Epidermal melanocyte (primary cell): ENCODE results near the gene CALML4.
"Not testable (repeated sequence)": the region's sequence is repeated elsewhere in the genome, so short reads cannot be mapped to it uniquely, and the experiment has no call there.

ENCODE experiments used
- DNase-seq: peaks from one replicate; pipeline ENCODE4 v3.0.0; 2011; ENCODE audit warnings: low spot score; ENCODE audit not compliant: insufficient read length

CALML4 gene

DNA sequence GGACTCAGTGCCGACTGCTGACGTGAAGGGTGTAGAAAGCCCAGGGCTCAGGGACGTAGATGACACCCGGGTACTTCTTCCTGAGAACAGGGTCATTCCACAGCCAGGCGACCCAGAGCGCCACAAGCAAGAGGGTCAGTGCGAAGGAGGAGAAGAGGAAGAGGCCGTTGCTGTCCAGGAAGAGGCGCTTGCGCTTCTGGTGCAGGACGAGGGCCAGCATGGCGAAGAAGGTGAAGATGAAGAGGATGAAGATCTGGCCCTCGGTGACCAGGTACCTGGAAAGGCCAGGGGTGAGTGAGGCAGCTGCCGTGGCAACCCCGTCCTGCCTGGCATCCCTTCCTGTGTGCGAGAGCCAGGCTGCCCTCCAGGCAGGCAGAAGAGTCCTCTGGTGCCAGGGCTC is 3.0 kb upstream of the CALML4 start:
- no peak for DNase-seq

DNA sequence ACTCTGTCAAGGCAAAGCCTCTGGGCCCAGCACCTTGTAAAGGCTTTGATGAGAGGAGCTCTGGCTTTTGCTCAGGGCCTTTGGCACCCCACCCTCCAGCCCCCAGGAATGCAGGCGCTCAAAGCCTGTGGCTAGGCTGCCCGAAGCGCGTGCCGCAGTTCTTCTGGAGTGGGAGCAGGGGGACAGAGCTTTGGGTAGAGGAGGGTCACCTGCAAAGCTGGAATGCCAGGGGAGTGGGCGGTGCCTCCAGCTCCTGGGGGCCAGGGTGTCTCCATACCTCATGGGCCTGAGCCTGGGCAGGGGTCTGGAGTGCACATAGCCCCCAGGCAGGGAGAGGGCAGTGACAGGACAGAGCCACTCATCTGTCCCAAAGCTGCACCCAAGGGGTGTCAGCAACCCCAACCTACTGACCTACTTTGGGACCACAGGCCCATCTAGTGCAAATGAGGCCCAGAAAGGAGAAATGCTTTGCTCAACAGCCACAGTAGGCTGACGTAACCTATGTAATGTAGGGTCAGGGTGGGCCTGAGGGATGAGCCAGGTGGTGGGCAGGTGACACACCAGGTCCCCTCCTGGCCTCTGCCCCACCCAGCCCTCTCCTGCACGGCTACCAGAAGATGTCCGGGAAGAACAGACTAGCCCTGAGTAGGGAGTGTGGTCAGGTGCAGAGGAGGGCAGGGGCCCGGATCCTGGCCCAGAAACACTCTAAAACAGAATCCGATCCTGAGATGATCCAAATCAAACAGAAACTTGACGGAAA is 2.2 kb upstream of the CALML4 start:
- no peak for DNase-seq

DNA sequence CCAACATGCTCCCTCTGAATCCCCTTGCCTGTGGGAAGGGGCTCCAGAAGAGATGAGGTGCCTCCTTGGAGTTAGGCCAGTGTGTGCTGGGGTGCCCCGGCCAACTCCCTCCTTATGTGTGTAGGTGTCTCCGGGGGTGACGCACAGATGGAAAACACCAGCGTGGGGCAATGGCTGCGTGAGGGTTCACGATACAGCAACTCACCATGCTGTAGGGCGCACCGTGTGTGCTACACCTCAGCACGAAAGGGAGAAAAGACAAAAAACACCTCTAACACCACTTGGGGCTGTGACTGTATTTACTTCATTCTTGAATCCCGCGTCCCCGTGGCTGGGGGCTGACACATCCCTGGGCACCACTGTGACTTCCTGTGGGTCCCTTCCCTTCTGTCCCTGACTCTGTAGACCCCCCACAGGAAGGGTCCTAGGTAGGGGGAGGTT is 1.6 kb upstream of the CALML4 start:
- no peak for DNase-seq

DNA sequence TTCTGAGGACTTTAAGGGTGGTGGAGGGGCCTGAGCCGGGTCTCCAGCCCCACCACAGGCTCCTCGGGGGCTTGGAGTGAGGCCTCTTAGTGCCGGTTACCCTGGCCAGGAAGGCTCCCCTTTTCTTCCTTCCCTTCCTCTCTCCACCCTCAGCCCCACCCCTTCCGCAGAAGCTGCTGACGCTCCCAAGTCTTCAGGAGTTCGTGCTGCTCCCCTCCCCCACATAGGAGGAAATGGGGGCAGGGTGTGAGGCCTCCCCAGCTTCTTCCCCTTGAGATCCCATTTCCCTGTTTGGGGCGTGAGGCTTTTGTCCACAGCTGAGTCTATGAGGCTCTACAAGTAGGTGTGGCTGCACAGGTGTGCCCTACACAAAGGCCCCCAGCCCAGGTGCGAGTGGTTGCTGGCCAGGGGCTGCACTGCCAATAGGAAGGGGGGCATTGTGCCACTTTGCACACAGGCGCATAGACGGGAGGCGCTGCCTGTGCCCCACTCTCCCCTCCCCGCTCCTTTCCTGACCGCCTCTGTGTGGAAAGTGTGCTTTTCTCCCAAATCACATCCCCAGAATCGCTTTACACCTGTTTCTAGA is 915 bp upstream of the CALML4 start:
- no peak for DNase-seq

GRCh38 chr15:68205558-68205944 is 419 bp upstream of the CALML4 start:
- no peak for DNase-seq

DNA sequence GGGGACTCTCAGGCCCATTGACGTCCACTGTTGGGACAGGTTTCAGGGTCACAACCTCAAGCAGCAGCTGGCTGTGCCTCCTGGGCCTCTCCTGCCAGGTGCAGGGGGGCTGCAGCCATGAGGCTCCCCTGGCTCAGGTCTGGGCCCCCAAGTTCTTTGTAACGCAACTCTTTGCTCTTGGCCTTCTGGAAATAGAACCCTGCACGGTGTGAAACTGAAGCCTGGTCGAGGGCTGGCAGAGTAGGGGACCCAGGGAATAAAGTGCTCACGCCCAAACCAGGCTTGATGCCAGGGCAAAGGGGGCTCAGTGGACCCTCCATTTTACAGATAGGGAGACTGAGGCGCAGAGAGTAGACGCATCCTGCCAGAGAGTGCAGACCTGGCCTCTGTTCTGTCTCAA is 771 bp downstream of the CALML4 start:
- no peak for DNase-seq

DNA sequence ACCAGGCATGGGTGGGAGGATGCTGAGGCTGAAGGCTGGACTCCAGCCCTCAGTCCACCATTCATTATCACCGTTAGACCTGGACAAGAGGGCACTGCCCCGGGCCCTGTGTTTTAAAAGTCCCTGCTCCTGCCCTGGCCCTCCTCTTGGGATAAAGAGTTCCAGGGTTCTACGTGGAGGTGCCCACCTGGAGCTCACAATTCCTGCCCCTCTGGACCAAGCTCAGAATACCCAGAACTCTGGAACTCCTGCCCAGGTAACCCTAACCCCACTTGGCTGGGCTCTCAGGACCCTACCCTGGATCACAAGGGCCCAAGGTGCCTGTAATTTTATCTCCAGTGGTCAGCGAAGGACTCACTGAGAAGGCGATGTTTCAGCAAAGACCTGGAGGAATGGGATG is 1.2 kb downstream of the CALML4 start:
- DNase-seq: no peak

DNA sequence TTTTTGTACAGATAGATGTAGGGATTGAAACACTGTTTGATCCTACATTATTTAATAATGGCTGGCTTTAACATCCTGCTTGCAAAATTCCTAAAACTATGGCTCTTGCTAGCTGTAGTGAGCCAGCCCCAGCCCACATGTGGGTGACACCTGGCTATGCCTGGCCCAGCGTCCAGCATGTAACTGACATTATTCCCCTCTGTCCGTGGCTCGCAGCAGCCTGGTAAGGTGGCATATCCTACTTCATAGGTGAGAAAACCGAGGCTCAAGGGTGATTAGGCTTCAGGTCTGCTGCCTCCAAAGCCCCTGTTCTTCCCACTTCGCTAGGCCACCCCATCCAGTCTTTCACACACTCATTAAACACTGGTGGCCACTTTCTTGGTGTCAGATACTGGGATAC is 1.6 kb downstream of the CALML4 start:
- DNase-seq: no peak

- not testable (repeated sequence) for DNase-seq
These were observed 2.1 kb downstream of the CALML4 start for GRCh38 chr15:68202994-68203393.

- DNase-seq: no peak
These were observed 3.3 kb downstream of the CALML4 start for GRCh38 chr15:68201879-68202261.

GRCh38 chr15:68201153-68201878 is 3.8 kb downstream of the CALML4 start:
- no peak for DNase-seq

- no peak for DNase-seq
These were observed 4.9 kb downstream of the CALML4 start for GRCh38 chr15:68200016-68200861.

- no peak for DNase-seq
These were observed 5.8 kb downstream of the CALML4 start for GRCh38 chr15:68199340-68199739.

- no peak for DNase-seq
These were observed 7.3 kb downstream of the CALML4 start for GRCh38 chr15:68197661-68198437.

DNA sequence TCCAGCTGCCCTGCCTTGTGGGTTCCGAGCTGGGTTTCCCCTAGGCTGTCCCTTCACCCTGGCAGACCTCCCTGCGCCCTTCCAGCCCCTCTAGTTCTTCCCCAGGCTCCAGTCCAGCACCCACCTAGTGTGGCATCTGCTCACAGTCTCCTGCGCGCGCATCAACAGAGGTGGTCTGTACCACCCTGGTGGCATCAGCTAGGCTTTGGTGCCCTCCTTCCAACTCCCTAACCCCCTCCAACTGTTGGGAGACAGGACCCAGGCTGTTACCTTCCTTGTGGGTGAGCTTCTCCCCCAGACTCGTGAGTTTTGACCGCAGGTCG is 8.0 kb downstream of the CALML4 start:
- no peak for DNase-seq

DNA sequence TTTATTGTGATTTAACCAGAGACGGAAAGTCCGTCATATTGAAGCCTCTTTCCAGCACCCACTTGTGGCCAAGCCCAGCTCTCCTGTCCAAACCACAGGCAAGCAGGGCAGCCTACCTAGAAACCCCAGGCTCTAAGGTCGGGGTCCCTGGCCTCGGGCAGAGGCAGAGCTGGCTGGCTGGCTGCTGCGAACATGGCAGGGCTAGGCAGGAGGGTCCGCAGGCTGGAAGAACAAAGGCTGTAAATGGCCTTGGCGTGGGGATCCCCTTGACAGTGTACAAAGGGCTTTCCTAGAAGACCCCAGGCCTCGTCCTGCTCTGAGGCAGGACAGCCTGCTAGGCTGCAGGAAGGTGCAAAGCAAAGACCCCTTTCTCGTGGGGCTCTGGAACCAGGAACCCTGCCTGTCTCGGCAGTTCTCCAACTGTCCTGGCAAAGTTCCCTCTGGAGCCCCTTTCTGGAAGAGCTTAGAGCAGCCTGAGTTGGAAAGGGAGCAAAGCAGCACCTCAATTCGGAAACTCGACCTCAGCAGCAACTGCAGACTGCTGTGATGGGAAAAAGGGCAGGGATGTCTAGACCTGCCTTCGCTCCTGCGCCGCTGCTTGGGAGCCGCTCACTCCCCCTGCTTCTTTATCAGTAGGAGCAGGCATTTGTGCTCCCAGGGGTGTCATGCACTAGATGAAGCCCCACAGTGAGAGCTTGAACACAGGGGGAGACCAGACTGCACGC is 8.5 kb downstream of the CALML4 start:
- DNase-seq: no peak

- no peak for DNase-seq
These were observed 9.6 kb downstream of the CALML4 start for GRCh38 chr15:68195336-68196112.

DNA sequence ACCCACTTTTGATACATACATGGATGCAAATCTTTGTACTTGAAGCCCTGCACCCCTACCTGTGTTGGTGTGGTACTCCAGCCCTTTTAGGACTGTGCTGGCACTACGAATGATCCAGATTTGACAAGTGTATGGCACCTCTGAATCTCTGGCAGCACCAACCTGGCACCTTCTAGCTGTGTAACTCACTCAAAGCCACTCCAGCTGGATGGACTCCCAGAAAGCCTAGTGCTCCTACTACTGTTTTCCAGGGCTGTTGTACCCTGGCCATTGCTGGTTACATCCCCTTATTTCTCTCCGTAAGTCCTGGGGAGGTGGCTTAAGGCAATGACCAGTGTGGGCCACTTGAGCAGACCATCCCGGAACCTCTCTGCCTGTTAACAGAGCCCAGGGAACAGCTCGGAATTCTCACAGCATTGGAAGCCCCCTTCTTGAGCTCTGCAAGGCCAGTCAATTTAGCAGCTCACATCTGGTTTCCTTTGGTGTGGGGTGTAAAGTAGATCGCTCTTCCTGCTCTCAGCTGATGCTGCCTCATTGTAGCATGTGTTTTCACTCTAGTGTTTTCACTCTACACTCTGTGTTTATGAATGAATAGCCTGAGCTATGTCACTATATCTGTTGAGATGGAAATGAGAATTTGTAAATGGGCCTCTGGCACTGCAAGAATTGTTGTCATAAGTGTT is 12.2 kb downstream of the CALML4 start:
- no peak for DNase-seq

DNA sequence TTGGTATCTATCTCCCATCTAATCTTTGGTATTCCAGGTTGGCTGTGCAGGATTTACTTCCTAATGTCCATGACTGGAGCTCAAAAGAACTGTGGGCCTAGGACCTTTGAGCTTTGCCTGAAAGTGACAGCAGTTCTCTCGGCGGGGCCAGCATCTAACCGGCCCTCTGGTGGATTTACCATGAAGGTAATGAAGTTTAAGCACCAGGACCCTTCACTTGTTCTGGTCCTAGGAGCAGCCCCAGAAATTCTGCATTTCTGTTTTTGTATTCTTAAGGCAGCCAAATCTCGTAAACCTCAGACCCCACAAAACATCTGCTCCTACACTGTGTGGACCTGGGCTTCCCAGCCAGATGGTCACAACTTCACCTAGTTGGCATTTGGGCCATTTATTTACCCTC is 13.0 kb downstream of the CALML4 start:
- no peak for DNase-seq
